Ishikawa (cell line): Measurements from ENCODE around the gene PDE10A.

Experiments used
- CEBPB ChIP-seq: IDR thresholded peaks from 2 replicates; pipeline ENCODE4 v1.6.1; 2012
- CREB1 ChIP-seq: IDR thresholded peaks from 2 replicates; pipeline ENCODE4 v1.6.1; 2012; ENCODE audit warnings: low read depth
- EGR1 ChIP-seq: IDR thresholded peaks from 2 replicates; pipeline ENCODE4 v1.6.1; 2012
- EP300 ChIP-seq: IDR thresholded peaks from 2 replicates; pipeline ENCODE4 v1.6.1; 2012; ENCODE audit warnings: borderline replicate concordance
- FOXM1 ChIP-seq: IDR thresholded peaks from 2 replicates; pipeline ENCODE4 v1.6.1; 2012; ENCODE audit warnings: low read depth, borderline replicate concordance
- MAX ChIP-seq: IDR thresholded peaks from 2 replicates; pipeline ENCODE4 v1.6.1; 2012
- NFIC ChIP-seq: IDR thresholded peaks from 2 replicates; pipeline ENCODE4 v1.6.1; 2012
- RAD21 ChIP-seq: IDR thresholded peaks from 2 replicates; pipeline ENCODE4 v1.6.1; 2012; ENCODE audit warnings: low read depth
- REST ChIP-seq: IDR thresholded peaks from 2 replicates; pipeline ENCODE4 v1.6.1; 2012; ENCODE audit warnings: low read depth, mild to moderate bottlenecking
- TAF1 ChIP-seq: IDR thresholded peaks from 2 replicates; pipeline ENCODE4 v1.6.1; 2012; ENCODE audit warnings: low read depth, mild to moderate bottlenecking
- TCF12 ChIP-seq: IDR thresholded peaks from 2 replicates; pipeline ENCODE4 v1.6.1; 2012; ENCODE audit warnings: low read depth
- TEAD4 ChIP-seq: IDR thresholded peaks from 2 replicates; pipeline ENCODE4 v1.6.1; 2012
- USF1 ChIP-seq: IDR thresholded peaks from 2 replicates; pipeline ENCODE4 v1.6.1; 2012
- YY1 ChIP-seq: IDR thresholded peaks from 2 replicates; pipeline ENCODE4 v1.6.1; 2012; ENCODE audit warnings: low read depth
- ZBTB7A ChIP-seq: IDR thresholded peaks from 2 replicates; pipeline ENCODE4 v1.6.1; 2012; ENCODE audit warnings: low read depth

PDE10A gene

GRCh38 chr6:165678429-165678828 lies 15.4 kb upstream of the PDE10A start:
- TF ChIP-seq EP300 (no peak), TAF1 (no peak), USF1 (no peak), YY1 (no peak), MAX (no peak), TEAD4 (no peak), ZBTB7A (no peak), CEBPB (no peak), FOXM1 (no peak), TCF12 (no peak), EGR1 (no peak), NFIC (no peak), REST (no peak)

- no peak for TF ChIP-seq EGR1
- no peak for TF ChIP-seq TAF1
- TF ChIP-seq YY1 = no peak
These were observed 14.1 kb upstream of the PDE10A start for GRCh38 chr6:165677091-165677490.

- TF ChIP-seq TAF1 (no peak), CEBPB (no peak), YY1 (no peak), MAX (no peak), TCF12 (no peak)
These were observed 13.5 kb upstream of the PDE10A start for GRCh38 chr6:165676435-165677068.

- TF ChIP-seq FOXM1 = no peak
- no peak for TF ChIP-seq MAX
- no peak for TF ChIP-seq YY1
- TF ChIP-seq TAF1 = no peak
- TF ChIP-seq TEAD4 = no peak
- no peak for TF ChIP-seq CEBPB
- TF ChIP-seq NFIC = no peak
- TF ChIP-seq REST = no peak
- no peak for TF ChIP-seq RAD21
- no peak for TF ChIP-seq CREB1
- TF ChIP-seq USF1 = no peak
- no peak for TF ChIP-seq EGR1
- no peak for TF ChIP-seq EP300
These were observed 12.1 kb upstream of the PDE10A start for GRCh38 chr6:165675120-165675519.

GRCh38 chr6:165674155-165675029 lies 11.4 kb upstream of the PDE10A start:
- TF ChIP-seq EGR1 (no peak), EP300 (no peak), ZBTB7A (no peak), FOXM1 (no peak), REST (no peak), YY1 (no peak), CEBPB (no peak), TAF1 (no peak), NFIC (no peak), USF1 (no peak), RAD21 (no peak), TCF12 (no peak), MAX (no peak), CREB1 (no peak), TEAD4 (no peak)
